Measurements from ENCODE around the gene CCDC18.

The CCDC18 gene

GRCh38 chr1:93196591-93196990 is 16.1 kb downstream of the CCDC18 start:
- TF ChIP-seq CREB5 (CRISPR knock-in tag; IDR thresholded peaks at IDR 0.05; ENCODE audit: low read depth): 0 out of 2 replicates have a peak, but pooled peaks have one; percentile 23
- TF ChIP-seq CSDC2 (CRISPR knock-in tag; IDR thresholded peaks at IDR 0.05): no peak
- TF ChIP-seq, protein P1, sequence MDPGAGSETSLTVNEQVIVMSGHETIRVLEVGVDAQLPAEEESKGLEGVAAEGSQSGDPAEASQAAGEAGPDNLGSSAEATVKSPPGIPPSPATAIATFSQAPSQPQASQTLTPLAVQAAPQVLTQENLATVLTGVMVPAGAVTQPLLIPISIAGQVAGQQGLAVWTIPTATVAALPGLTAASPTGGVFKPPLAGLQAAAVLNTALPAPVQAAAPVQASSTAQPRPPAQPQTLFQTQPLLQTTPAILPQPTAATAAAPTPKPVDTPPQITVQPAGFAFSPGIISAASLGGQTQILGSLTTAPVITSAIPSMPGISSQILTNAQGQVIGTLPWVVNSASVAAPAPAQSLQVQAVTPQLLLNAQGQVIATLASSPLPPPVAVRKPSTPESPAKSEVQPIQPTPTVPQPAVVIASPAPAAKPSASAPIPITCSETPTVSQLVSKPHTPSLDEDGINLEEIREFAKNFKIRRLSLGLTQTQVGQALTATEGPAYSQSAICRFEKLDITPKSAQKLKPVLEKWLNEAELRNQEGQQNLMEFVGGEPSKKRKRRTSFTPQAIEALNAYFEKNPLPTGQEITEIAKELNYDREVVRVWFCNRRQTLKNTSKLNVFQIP (CRISPR knock-in tag; IDR thresholded peaks at IDR 0.05; ENCODE audit: borderline replicate concordance, low read depth): no peak
- TF ChIP-seq, protein P2, sequence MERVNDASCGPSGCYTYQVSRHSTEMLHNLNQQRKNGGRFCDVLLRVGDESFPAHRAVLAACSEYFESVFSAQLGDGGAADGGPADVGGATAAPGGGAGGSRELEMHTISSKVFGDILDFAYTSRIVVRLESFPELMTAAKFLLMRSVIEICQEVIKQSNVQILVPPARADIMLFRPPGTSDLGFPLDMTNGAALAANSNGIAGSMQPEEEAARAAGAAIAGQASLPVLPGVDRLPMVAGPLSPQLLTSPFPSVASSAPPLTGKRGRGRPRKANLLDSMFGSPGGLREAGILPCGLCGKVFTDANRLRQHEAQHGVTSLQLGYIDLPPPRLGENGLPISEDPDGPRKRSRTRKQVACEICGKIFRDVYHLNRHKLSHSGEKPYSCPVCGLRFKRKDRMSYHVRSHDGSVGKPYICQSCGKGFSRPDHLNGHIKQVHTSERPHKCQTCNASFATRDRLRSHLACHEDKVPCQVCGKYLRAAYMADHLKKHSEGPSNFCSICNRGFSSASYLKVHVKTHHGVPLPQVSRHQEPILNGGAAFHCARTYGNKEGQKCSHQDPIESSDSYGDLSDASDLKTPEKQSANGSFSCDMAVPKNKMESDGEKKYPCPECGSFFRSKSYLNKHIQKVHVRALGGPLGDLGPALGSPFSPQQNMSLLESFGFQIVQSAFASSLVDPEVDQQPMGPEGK (CRISPR knock-in tag; IDR thresholded peaks at IDR 0.05; ENCODE audit: borderline replicate concordance): no peak
- peak; percentile 45 for TF ChIP-seq ISL1 (CRISPR knock-in tag; IDR thresholded peaks at IDR 0.05)
- no peak for TF ChIP-seq BACH2 (CRISPR knock-in tag; IDR thresholded peaks at IDR 0.05; ENCODE audit: borderline replicate concordance)
- ATAC-seq: no peak

- ATAC-seq: no peak
- TF ChIP-seq CSDC2 (CRISPR knock-in tag; IDR thresholded peaks at IDR 0.05) (no peak), ZNF565 (CRISPR knock-in tag; conservative IDR thresholded peaks at IDR 0.05; ENCODE audit: low read depth) (no peak), PPARA (CRISPR knock-in tag; IDR thresholded peaks at IDR 0.05; ENCODE audit: borderline replicate concordance) (no peak), CREB5 (CRISPR knock-in tag; IDR thresholded peaks at IDR 0.05; ENCODE audit: low read depth) (no peak), CSRNP3 (CRISPR knock-in tag; IDR thresholded peaks at IDR 0.05) (no peak), ZNF70 (CRISPR knock-in tag; IDR thresholded peaks at IDR 0.05) (no peak), RARB (CRISPR knock-in tag; IDR thresholded peaks at IDR 0.05) (no peak), SNAI2 (CRISPR knock-in tag; IDR thresholded peaks at IDR 0.05) (no peak), ZFP30 (CRISPR knock-in tag; IDR thresholded peaks at IDR 0.05) (no peak)
- TF ChIP-seq, protein P3, sequence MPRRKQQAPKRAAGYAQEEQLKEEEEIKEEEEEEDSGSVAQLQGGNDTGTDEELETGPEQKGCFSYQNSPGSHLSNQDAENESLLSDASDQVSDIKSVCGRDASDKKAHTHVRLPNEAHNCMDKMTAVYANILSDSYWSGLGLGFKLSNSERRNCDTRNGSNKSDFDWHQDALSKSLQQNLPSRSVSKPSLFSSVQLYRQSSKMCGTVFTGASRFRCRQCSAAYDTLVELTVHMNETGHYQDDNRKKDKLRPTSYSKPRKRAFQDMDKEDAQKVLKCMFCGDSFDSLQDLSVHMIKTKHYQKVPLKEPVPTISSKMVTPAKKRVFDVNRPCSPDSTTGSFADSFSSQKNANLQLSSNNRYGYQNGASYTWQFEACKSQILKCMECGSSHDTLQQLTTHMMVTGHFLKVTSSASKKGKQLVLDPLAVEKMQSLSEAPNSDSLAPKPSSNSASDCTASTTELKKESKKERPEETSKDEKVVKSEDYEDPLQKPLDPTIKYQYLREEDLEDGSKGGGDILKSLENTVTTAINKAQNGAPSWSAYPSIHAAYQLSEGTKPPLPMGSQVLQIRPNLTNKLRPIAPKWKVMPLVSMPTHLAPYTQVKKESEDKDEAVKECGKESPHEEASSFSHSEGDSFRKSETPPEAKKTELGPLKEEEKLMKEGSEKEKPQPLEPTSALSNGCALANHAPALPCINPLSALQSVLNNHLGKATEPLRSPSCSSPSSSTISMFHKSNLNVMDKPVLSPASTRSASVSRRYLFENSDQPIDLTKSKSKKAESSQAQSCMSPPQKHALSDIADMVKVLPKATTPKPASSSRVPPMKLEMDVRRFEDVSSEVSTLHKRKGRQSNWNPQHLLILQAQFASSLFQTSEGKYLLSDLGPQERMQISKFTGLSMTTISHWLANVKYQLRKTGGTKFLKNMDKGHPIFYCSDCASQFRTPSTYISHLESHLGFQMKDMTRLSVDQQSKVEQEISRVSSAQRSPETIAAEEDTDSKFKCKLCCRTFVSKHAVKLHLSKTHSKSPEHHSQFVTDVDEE (CRISPR knock-in tag; IDR thresholded peaks at IDR 0.05): no peak
- TF ChIP-seq, protein P1 (CRISPR knock-in tag; IDR thresholded peaks at IDR 0.05; ENCODE audit: borderline replicate concordance, low read depth): no peak
Measured at GRCh38 chr1:93199150-93199549, 18.6 kb downstream of the CCDC18 start.

GRCh38 chr1:93200086-93200620 is 19.6 kb downstream of the CCDC18 start:
- ATAC-seq: no peak
- TF ChIP-seq GLIS3 (CRISPR knock-in tag; IDR thresholded peaks at IDR 0.05): no peak
